Measurements from ENCODE around the gene BTC. TPM values are rescaled to one million over a fixed set of nuclear protein-coding genes. Genes with fewer than 3 reads are reported as not detected.
"Not testable (repeated sequence)": the region's sequence is repeated elsewhere in the genome, so short reads cannot be mapped to it uniquely, and the experiment has no call there.

BTC gene
- polyA plus RNA-seq, 4 donors: 1.3 to 6.4 (median 3.1) TPM

DNA sequence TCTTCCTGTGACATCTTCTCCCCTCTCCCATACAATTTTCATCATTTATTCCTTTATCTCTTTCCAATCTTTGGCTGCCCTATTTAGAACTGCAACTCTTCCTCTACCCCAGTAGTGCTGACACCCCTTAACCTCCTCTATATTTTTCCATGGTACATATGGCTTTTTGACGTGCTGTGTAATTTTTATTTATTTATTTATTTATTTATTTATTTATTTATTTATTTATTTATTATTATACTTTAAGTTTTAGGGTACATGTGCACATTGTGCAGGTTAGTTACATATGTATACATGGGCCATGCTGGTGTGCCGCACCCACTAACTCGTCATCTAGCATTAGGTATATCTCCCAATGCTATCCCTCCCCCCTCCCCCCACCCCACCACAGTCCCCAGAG lies 17.7 kb upstream of the BTC start:
- H3K27me3 ChIP-seq (ENCODE audit: control insufficient read depth in 3 of 3, insufficient read depth in 3 of 3, low read length in 3 of 3); H3K36me3 ChIP-seq (ENCODE audit: control insufficient read depth in 3 of 3, insufficient read depth in 2 of 3, low read depth in 1 of 3, low read length in 3 of 3); H3K9me3 ChIP-seq (ENCODE audit: control insufficient read depth in 2 of 2, insufficient read depth in 1 of 2, low read depth in 1 of 2, low read length in 1 of 2); DNase-seq; H3K4me3 ChIP-seq (ENCODE audit: low read depth in 1 of 3, low read length in 3 of 3); FAIRE-seq; H3K4me1 ChIP-seq (ENCODE audit: control insufficient read depth in 3 of 3, insufficient read depth in 2 of 3, low read depth in 1 of 3, low read length in 2 of 3); H3K27ac ChIP-seq (ENCODE audit: low read depth in 1 of 3, low read length in 2 of 3): not testable (repeated sequence)
- 66 to 78% (median 77%) methylated on average over 3 of the region's 3 CpGs for WGBS, 3 donors

DNA sequence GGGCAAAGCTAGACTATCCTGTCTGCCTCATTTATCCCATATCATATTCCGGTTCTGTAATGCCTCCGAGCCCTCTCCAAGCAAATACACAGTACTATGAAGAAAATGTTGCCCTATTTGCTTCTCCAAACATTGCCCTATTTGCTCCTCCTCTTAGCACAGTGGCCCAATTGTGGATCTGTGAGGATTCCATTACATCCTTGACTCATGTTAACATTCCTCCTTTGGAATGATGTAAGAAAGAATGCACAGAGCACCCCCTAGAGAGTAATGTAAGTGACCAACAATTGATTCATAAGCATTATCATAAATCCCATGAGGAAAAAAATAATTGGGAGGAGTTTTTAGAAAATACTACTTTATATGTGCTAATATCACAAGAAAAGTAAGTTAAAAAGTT lies 11.3 kb upstream of the BTC start:
- DNase-seq: peak in 1 of 2 donors; percentile 2
- 75 to 82% (median 80%) methylated on average over 2 of the region's 2 CpGs for WGBS, 3 donors

DNA sequence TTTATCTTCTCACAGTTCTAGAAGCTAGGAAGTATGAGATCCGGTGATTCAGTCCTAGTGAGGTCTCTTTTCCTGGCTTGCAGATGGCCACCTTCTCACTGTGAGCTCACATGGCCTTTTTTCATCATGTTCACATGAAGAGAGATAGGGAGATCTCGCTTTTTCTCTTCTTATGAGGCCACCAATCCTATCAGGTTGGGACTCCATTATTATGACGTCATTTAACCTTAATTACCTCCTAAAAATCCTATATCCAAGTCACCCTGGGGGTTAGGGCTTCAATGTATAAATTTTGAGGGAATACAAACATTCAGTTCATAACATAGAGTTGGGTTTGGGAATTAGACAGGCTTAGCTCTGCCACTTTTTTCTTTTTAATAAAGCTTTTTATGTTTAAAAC lies 6.0 kb upstream of the BTC start:
- H3K27ac ChIP-seq (ENCODE audit: low read depth in 1 of 3, low read length in 2 of 3): no peak overlapping the region
- no peak for DNase-seq
- H3K9me3 ChIP-seq (ENCODE audit: control insufficient read depth in 2 of 2, insufficient read depth in 1 of 2, low read depth in 1 of 2, low read length in 1 of 2): no peaks in the 10 kb centered on the region
- WGBS, 3 donors: 68 to 77% (median 75%) methylated on average over 3 of the region's 3 CpGs
- H3K27me3 ChIP-seq (ENCODE audit: control insufficient read depth in 3 of 3, insufficient read depth in 3 of 3, low read length in 3 of 3): peaks cover 0 to 3% (median 0%) of the 10 kb centered on the region in 3 donors
- no peaks in the 10 kb centered on the region for H3K4me1 ChIP-seq (ENCODE audit: control insufficient read depth in 3 of 3, insufficient read depth in 2 of 3, low read depth in 1 of 3, low read length in 2 of 3)
- no peak for FAIRE-seq
- H3K36me3 ChIP-seq (ENCODE audit: control insufficient read depth in 3 of 3, insufficient read depth in 2 of 3, low read depth in 1 of 3, low read length in 3 of 3): no peaks in the 10 kb centered on the region
- no peak overlapping the region for H3K4me3 ChIP-seq (ENCODE audit: low read depth in 1 of 3, low read length in 3 of 3)

More for the DNA sequence above, 11.3 kb upstream of the BTC start:
- Histone ChIP-seq H3K4me3 (ENCODE audit: low read depth in 1 of 3, low read length in 3 of 3) (no peak overlapping the region), H3K27ac (ENCODE audit: low read depth in 1 of 3, low read length in 2 of 3) (no peak overlapping the region), H3K9me3 (ENCODE audit: control insufficient read depth in 2 of 2, insufficient read depth in 1 of 2, low read depth in 1 of 2, low read length in 1 of 2) (no peaks in the 10 kb centered on the region), H3K36me3 (ENCODE audit: control insufficient read depth in 3 of 3, insufficient read depth in 2 of 3, low read depth in 1 of 3, low read length in 3 of 3) (no peaks in the 10 kb centered on the region), H3K4me1 (ENCODE audit: control insufficient read depth in 3 of 3, insufficient read depth in 2 of 3, low read depth in 1 of 3, low read length in 2 of 3) (no peaks in the 10 kb centered on the region), H3K27me3 (ENCODE audit: control insufficient read depth in 3 of 3, insufficient read depth in 3 of 3, low read length in 3 of 3) (no peaks in the 10 kb centered on the region)
- FAIRE-seq: no peak

DNA sequence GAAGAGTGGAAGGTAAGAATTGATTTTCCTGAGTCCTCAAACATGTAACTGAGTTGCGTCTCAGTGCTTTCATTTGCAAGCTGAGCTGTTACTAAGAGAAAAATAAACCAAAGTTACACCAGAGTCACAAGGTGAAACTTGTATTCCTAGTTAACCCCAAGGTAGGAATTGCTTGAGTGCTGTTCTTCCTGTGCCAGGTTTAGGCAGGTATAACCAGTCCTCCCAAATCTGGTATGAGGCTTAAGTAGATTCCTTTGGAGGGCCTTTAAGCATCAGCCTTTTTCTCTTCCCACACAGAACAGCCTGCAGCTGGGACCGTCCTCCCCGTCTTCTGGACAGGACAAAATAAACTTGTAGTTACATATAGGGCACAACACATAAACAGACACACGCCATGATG lies 2.3 kb upstream of the BTC start:
- DNase-seq: no peak
- FAIRE-seq: no peak
- H3K4me3 ChIP-seq (ENCODE audit: low read depth in 1 of 3, low read length in 3 of 3): no peak overlapping the region
- 69 to 96% (median 90%) methylated on average over 4 of the region's 4 CpGs for WGBS, 3 donors
- H3K27ac ChIP-seq (ENCODE audit: low read depth in 1 of 3, low read length in 2 of 3): no peak overlapping the region
- no peaks in the 10 kb centered on the region for H3K9me3 ChIP-seq (ENCODE audit: control insufficient read depth in 2 of 2, insufficient read depth in 1 of 2, low read depth in 1 of 2, low read length in 1 of 2)
- peaks cover 0 to 7% (median 0%) of the 10 kb centered on the region in 3 donors for H3K4me1 ChIP-seq (ENCODE audit: control insufficient read depth in 3 of 3, insufficient read depth in 2 of 3, low read depth in 1 of 3, low read length in 2 of 3)
- H3K27me3 ChIP-seq (ENCODE audit: control insufficient read depth in 3 of 3, insufficient read depth in 3 of 3, low read length in 3 of 3): peaks cover 0 to 9% (median 3%) of the 10 kb centered on the region in 3 donors
- H3K36me3 ChIP-seq (ENCODE audit: control insufficient read depth in 3 of 3, insufficient read depth in 2 of 3, low read depth in 1 of 3, low read length in 3 of 3): no peaks in the 10 kb centered on the region

DNA sequence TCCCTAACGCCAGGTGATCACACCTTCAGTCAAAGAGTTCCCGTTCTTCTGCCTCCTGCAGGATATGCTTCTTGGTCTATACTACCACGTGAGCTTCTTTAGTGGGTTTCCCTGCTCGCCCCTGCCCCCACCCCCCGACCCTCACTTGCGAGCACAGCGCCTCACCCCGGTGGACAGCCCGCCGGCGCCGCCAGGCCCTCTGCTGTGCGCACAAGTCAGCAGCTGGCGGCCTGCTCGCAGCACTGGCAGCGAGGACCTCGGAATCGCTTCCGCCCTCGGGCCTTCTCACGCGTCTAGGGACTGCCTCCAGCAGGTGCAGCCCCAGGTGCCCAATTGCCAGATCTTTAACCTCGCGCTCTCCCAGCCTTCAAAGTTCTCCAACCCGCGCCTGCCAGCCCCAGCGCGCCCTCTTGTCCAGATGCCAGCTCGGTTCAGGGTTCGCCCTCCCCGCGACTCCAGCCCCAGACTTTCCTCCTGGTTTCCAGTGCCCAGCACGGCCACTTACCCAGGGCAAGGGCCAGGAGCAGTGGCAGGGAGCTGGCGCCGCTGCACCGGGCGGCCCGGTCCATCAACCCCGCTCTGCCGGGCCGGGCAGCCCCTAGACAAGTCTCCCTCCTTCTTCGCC lies 454 bp downstream of the BTC start:
- Histone ChIP-seq H3K27me3 (ENCODE audit: control insufficient read depth in 3 of 3, insufficient read depth in 3 of 3, low read length in 3 of 3) (peaks cover 0 to 9% (median 3%) of the 10 kb centered on the region in 3 donors), H3K4me3 (ENCODE audit: low read depth in 1 of 3, low read length in 3 of 3) (peak overlapping the region; percentile 58 to 77 (median 76)), H3K4me1 (ENCODE audit: control insufficient read depth in 3 of 3, insufficient read depth in 2 of 3, low read depth in 1 of 3, low read length in 2 of 3) (peaks cover 0 to 7% (median 0%) of the 10 kb centered on the region in 3 donors), H3K9me3 (ENCODE audit: control insufficient read depth in 2 of 2, insufficient read depth in 1 of 2, low read depth in 1 of 2, low read length in 1 of 2) (no peaks in the 10 kb centered on the region), H3K36me3 (ENCODE audit: control insufficient read depth in 3 of 3, insufficient read depth in 2 of 3, low read depth in 1 of 3, low read length in 3 of 3) (no peaks in the 10 kb centered on the region), H3K27ac (ENCODE audit: low read depth in 1 of 3, low read length in 2 of 3) (peak overlapping the region; percentile 91 to 95 (median 94))
- 1 to 3% (median 2%) methylated on average over 37 to 42 of the region's 42 CpGs for WGBS, 3 donors
- peak; percentile 91 to 92 for DNase-seq
- no peak for FAIRE-seq

DNA sequence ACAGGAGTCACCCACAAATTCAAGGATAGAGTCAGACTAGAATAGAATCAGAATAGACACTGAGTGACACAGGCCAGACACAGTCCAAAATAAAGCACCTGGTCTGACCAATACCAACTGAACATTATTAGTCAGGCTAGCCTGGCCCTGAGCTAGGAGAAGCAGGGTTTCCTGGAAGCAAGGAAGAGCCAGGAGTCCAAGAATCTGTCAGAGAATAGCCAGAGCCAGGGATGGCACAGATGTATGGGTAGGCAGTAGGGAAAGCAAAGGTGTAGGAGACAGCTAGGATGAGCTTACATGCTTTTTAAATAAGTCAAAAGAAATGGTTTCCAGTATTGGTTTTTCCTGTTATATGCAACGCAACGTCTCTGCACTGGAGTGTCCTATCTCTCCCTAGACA lies 3.7 kb downstream of the BTC start:
- 86 to 96% (median 93%) methylated on average over 2 of the region's 2 CpGs for WGBS, 3 donors
- H3K4me3 ChIP-seq (ENCODE audit: low read depth in 1 of 3, low read length in 3 of 3): no peak overlapping the region
- H3K9me3 ChIP-seq (ENCODE audit: control insufficient read depth in 2 of 2, insufficient read depth in 1 of 2, low read depth in 1 of 2, low read length in 1 of 2): peaks cover 0 to 5% of the 10 kb centered on the region in 2 donors
- H3K27me3 ChIP-seq (ENCODE audit: control insufficient read depth in 3 of 3, insufficient read depth in 3 of 3, low read length in 3 of 3): peaks cover 0 to 9% (median under 1%) of the 10 kb centered on the region in 3 donors
- H3K4me1 ChIP-seq (ENCODE audit: control insufficient read depth in 3 of 3, insufficient read depth in 2 of 3, low read depth in 1 of 3, low read length in 2 of 3): peaks cover 0 to 7% (median 0%) of the 10 kb centered on the region in 3 donors
- H3K36me3 ChIP-seq (ENCODE audit: control insufficient read depth in 3 of 3, insufficient read depth in 2 of 3, low read depth in 1 of 3, low read length in 3 of 3): no peaks in the 10 kb centered on the region
- FAIRE-seq: no peak
- H3K27ac ChIP-seq (ENCODE audit: low read depth in 1 of 3, low read length in 2 of 3): no peak overlapping the region
- DNase-seq: no peak

DNA sequence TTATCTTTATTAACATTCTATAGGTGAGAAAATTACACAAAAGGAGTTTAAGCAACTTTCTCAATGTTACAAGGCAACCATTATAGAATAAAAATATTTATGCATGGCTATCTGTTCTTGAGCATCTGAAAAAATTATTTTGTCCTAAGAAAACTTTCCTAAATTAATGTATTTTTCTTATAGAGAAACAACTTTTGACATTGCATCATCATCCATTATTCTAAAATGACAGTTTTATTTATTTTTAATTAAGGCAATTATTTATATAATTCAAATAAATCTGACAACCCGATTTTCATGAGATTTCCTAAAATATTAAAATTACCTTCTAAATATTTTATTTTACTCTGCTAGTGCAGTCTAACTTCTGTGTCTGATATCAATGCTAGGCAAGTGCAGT lies 4.8 kb downstream of the BTC start:
- H3K4me3 ChIP-seq (ENCODE audit: low read depth in 1 of 3, low read length in 3 of 3): no peak overlapping the region
- H3K27ac ChIP-seq (ENCODE audit: low read depth in 1 of 3, low read length in 2 of 3): no peak overlapping the region
- peaks cover 0 to 5% of the 10 kb centered on the region in 2 donors for H3K9me3 ChIP-seq (ENCODE audit: control insufficient read depth in 2 of 2, insufficient read depth in 1 of 2, low read depth in 1 of 2, low read length in 1 of 2)
- H3K27me3 ChIP-seq (ENCODE audit: control insufficient read depth in 3 of 3, insufficient read depth in 3 of 3, low read length in 3 of 3): peaks cover 0 to 5% (median 0%) of the 10 kb centered on the region in 3 donors
- H3K36me3 ChIP-seq (ENCODE audit: control insufficient read depth in 3 of 3, insufficient read depth in 2 of 3, low read depth in 1 of 3, low read length in 3 of 3): no peaks in the 10 kb centered on the region
- FAIRE-seq (no peak), DNase-seq (no peak)
- H3K4me1 ChIP-seq (ENCODE audit: control insufficient read depth in 3 of 3, insufficient read depth in 2 of 3, low read depth in 1 of 3, low read length in 2 of 3): peaks cover 0 to 7% (median 0%) of the 10 kb centered on the region in 3 donors
- 33 to 89% (median 84%) methylated on average over 1 of the region's 1 CpG for WGBS, 3 donors

DNA sequence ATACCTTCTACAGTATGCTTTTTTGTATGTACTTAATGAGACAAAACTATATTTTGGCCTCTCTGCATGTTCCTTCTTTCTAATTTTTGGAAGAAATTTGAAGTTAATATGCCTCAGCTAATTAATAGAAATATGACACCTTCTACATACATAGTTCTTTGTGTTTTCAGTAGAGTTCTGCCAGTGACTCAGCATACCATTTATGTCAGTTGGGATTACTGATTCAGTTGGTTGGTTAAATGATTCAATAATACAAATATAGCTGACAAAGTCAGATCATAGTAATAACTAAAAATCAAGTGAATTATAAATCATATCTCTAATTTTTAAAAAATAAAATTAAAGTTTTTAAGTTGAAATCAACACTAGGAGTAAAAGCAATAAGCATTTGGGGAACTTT lies 16.8 kb downstream of the BTC start:
- no peak for DNase-seq
- Histone ChIP-seq H3K4me1 (ENCODE audit: control insufficient read depth in 3 of 3, insufficient read depth in 2 of 3, low read depth in 1 of 3, low read length in 2 of 3) (no peaks in the 10 kb centered on the region), H3K36me3 (ENCODE audit: control insufficient read depth in 3 of 3, insufficient read depth in 2 of 3, low read depth in 1 of 3, low read length in 3 of 3) (no peaks in the 10 kb centered on the region), H3K27me3 (ENCODE audit: control insufficient read depth in 3 of 3, insufficient read depth in 3 of 3, low read length in 3 of 3) (no peaks in the 10 kb centered on the region), H3K9me3 (ENCODE audit: control insufficient read depth in 2 of 2, insufficient read depth in 1 of 2, low read depth in 1 of 2, low read length in 1 of 2) (peaks cover 0 to under 1% of the 10 kb centered on the region in 2 donors), H3K4me3 (ENCODE audit: low read depth in 1 of 3, low read length in 3 of 3) (no peak overlapping the region), H3K27ac (ENCODE audit: low read depth in 1 of 3, low read length in 2 of 3) (no peak overlapping the region)
- no peak for FAIRE-seq

DNA sequence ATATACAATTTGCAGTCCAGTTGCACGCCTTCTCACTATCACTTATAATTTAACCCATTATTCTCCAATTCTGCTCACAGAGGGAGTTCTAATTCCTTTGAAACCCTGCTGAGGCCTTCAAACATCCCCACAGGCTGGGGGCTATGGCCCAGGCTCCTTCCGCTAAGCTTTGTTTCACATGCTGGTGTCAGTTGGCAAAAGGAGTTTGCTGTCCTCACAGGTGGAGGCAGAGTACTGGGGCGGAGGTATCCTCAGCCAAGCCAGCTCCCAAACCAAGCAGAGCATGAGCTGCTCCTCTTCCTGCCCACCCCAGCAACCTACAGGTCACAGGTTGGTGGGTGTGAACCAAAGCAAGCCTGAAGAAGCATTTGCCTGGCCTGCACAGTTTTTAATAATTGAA lies 21.5 kb downstream of the BTC start:
- H3K9me3 ChIP-seq (ENCODE audit: control insufficient read depth in 2 of 2, insufficient read depth in 1 of 2, low read depth in 1 of 2, low read length in 1 of 2): no peaks in the 10 kb centered on the region
- H3K27me3 ChIP-seq (ENCODE audit: control insufficient read depth in 3 of 3, insufficient read depth in 3 of 3, low read length in 3 of 3): no peaks in the 10 kb centered on the region
- DNase-seq (no peak), FAIRE-seq (no peak)
- H3K27ac ChIP-seq (ENCODE audit: low read depth in 1 of 3, low read length in 2 of 3): no peak overlapping the region
- WGBS, 3 donors: 82 to 92% (median 88%) methylated on average over 3 of the region's 3 CpGs
- no peak overlapping the region for H3K4me3 ChIP-seq (ENCODE audit: low read depth in 1 of 3, low read length in 3 of 3)
- no peaks in the 10 kb centered on the region for H3K36me3 ChIP-seq (ENCODE audit: control insufficient read depth in 3 of 3, insufficient read depth in 2 of 3, low read depth in 1 of 3, low read length in 3 of 3)
- H3K4me1 ChIP-seq (ENCODE audit: control insufficient read depth in 3 of 3, insufficient read depth in 2 of 3, low read depth in 1 of 3, low read length in 2 of 3): peaks cover 0 to 5% (median 0%) of the 10 kb centered on the region in 3 donors
